Measurements from ENCODE around the gene ADAD2.
"Not testable (repeated sequence)": the region's sequence is repeated elsewhere in the genome, so short reads cannot be mapped to it uniquely, and the experiment has no call there.

The ADAD2 gene

GRCh38 chr16:84196727-84197394 lies 5.9 kb downstream of the ADAD2 start:
- DNase-seq: no peak

- no peak for DNase-seq
These were observed 6.6 kb downstream of the ADAD2 start for GRCh38 chr16:84197466-84198128.

- DNase-seq: no peak
These were observed 7.4 kb downstream of the ADAD2 start for GRCh38 chr16:84198401-84198800.

GRCh38 chr16:84199097-84199496 lies 8.1 kb downstream of the ADAD2 start:
- no peak for DNase-seq

- no peak for DNase-seq
These were observed 8.9 kb downstream of the ADAD2 start for GRCh38 chr16:84199861-84200260.

DNA sequence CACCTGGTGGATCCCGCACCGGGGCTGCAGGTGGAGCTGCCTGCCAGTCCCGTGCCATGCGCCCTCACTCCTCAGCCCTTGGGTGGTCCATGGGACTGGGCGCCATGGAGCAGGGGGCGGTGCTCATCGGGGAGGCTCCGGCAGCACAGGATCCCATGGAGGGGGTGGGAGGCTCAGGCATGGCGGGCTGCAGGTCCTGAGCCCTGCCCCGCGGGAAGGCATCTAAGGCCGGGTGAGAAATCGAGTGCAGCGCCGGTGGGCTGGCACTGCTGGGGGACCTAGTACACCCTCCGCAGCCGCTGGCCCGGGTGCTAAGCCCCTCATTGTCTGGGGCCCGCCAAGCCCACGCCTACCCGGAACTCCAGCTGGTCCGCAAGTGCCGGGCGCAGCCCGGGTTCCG lies 13.6 kb downstream of the ADAD2 start:
- not testable (repeated sequence) for DNase-seq

GRCh38 chr16:84205123-84205522 lies 14.2 kb downstream of the ADAD2 start:
- DNase-seq: not testable (repeated sequence)

DNA sequence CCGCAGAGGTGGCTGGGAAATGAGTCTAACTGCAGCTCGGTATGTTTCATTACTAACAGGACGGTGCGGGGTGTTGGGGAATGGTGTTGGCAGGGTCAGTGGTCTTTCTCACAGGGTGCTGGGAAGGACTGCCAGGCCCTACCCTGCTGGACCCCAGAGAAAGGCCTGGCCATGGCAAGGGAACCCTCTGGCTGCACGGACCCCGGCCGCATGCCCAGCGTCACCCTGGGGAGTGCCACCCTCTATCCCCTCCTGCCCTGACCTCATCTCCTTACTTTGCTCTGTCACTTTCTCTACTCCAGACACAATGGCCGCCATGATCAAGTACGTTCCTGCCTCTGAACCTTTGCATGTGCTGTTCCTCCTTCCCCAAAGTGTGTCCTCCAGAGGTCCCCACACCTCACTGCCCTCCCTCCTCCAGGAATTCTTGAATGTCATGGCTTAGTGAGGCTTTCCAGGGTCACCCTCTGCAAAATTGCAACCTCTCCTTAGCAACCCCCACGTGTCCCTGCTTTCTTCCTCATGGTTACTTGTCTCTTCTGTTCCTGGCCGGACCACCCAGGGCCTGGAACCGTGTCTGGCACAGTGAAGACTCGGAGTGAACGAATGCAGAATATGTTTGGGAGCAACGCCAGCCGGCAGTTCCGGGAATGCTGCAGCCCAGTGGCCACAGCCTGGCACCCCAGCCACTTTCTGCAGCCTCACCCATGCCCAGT lies 15.2 kb downstream of the ADAD2 start:
- DNase-seq: no peak

DNA sequence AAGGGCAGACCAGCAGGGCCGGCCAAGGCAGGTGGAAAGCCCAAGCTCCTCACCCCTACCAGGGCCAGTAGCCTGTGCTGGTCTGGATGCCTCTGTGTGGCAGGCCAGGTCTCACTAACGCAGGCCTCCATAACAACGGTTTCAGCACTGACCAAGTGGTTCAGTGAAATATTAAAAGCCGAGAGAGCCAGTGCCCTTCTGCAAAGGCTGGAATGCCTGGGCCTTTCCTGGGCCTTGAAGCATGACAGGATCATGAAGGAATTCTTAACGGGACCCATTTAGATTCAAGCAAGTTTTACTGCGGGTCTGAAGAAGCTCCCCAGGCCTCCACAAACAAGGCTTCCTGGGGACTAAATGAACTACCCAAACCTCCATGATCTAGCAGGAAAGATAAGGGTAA lies 16.3 kb downstream of the ADAD2 start:
- DNase-seq: no peak

GRCh38 chr16:84207879-84208278 lies 16.9 kb downstream of the ADAD2 start:
- no peak for DNase-seq

DNA sequence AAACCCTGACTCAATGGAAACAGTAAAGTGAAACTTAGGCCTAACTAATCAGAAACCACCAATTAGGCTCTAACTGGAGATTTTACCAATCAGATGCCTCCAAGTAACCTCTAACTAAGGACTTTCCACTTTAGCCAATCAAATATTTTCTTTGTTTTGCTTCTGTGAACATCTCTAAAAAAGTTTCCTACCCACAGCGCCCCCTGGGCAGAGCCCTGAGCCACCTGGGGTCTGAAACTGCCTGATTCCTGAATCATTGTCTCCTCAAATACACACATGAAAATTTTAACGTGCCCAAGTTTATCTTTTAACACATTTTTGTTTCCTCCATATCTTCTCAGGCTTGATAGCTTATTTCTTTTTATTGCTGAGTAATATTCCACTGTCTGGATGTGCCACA lies 19.0 kb downstream of the ADAD2 start:
- no peak for DNase-seq

DNA sequence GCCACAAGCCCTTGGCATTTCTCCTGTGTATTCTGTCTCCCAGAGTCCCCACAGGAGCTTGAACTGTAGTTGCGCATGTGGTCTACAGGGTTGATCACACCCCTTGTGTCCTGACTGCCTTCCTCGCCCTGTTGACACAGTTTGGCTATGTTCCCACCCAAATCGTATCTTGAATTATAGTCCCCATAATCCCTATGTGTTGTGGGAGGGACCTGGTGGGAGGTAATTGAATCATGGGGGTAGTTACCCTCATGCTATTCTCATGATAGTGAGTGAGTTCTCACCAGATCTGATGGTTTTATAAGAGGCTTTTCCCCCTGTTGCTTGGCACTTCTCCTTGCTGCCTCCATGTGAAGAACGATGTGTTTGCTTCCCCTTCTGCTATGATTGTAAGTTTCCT lies 21.2 kb downstream of the ADAD2 start:
- no peak for DNase-seq

DNA sequence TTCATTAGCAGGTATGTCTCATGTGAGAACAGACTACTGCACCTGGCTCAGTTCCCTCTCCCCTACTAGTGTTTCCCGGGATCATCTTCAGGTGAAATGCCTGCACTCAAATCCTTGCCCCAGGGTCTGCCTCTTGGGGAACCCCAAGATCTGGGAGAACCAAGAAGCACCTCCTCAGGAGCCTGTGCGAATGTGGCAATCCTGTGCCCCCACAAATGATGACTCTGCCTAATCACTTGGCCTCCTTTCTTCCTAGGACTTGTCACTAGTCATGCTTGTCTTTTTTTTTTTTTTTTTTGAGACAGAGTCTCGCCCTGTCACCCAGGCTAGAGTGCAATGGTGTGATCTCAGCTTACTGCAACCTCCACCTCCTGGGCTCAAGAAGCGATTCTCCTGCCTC lies 21.7 kb downstream of the ADAD2 start:
- no peak for DNase-seq

GRCh38 chr16:84214451-84215066 lies 23.6 kb downstream of the ADAD2 start:
- no peak for DNase-seq

DNA sequence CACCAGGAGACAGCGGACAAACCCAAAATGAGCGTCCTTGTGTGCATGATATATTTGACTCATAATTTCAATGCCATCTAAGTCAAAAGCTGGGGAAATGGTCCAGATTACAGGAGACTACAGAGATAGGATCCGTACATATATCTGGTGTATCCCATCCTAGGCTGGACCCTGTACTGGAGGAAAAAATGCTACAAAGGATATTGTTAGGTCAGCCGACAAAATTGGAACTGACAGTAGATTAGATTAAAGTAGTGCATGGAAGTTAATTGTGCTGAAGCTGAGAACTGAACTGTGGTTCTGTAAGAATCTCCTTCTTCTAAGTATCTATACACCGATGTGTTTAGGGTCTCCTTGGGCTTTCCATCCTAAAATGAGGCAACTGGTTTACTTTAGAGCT lies 24.6 kb downstream of the ADAD2 start:
- DNase-seq: no peak

- not testable (repeated sequence) for DNase-seq
These were observed 25.2 kb downstream of the ADAD2 start for GRCh38 chr16:84216144-84216543.

DNA sequence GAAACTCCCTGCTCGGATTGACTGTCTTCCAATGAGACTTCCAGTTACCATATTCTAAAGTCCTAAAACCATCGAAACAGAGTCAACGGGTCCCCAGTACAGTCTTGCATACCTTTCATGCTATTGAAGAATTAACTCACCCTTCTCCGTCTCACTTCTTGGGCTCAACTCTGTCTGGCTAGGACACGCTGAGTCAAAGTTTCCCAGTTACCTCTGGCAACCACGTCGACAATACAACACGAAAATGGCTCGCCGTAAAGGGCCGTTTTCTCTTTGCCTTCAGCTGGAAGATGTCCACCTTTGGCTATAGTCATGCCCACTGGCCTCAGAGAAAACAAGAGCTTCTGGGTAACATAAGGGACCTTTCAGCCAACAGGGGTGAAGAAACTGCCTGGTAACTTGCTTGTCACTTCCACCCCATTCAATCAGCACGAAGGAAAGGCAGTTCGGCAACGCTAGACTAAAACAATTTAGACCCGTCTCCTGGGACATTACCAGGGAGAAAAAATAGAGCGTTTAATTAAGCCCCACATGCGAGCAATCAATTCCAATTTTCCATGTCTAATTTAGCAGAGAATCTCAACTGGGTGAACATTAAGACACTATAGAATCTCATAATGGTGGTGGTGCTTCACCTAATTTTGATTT lies 27.3 kb downstream of the ADAD2 start:
- DNase-seq: no peak

GRCh38 chr16:84218956-84219355 lies 28.0 kb downstream of the ADAD2 start:
- no peak for DNase-seq

DNA sequence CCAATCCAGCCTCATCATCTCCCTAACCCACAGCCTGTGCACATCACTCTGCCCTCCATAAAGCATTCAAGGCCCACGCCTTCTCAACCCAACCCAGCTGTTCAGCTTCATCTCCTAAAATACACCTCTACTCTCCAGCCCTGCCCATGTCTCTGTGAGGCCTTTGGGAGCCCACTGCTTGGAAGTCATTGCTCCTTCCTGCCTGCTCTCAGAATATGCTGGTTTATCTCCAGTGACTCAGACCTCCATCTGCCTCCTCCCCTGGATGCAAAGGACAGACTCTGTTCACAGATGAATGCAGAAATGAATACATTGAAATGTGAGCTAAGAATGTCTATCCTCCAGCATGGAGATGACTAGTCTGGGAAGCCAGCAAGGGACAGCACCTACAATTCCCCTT lies 29.9 kb downstream of the ADAD2 start:
- DNase-seq: no peak

- no peak for DNase-seq
These were observed 32.5 kb downstream of the ADAD2 start for GRCh38 chr16:84223456-84223855.

DNA sequence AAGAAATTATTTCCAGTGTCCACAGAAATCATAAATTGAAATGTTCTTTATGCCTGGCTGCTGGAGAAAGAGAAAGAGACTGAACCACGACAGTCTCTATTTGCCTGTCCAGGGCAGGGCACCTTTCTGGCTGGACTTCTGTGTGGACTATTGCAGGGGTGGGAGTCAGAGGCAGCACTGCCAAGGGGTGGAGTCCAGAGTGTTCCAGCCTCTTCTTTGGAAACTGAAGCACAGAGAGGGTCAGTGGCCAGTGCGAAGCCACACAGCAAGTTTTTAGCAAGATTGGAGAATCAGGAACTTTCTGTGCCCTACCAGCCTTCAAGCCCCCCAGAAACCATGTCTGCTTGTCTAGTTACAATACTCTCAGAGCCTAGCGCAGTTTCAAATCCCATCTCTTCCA lies 33.6 kb downstream of the ADAD2 start:
- DNase-seq: no peak

GRCh38 chr16:84225126-84225525 lies 34.2 kb downstream of the ADAD2 start:
- DNase-seq: no peak

GRCh38 chr16:84225571-84225970 lies 34.6 kb downstream of the ADAD2 start:
- no peak for DNase-seq
